ENCODE data around the gene PLEKHH3. TPM values are rescaled to one million over a fixed set of nuclear protein-coding genes. Genes with fewer than 3 reads are reported as not detected.

PLEKHH3 gene
- total and polyA plus RNA-seq, 10 of the 15 experiments (the other 5 are each of a cell fraction or from before 2014, with no cell fraction given), result 0.31 to 38.0 (median 11.0) TPM

- RAD21 ChIA-PET (ENCODE audit: unreplicated experiment), result interaction anchor here (0.7 to 6.2 kb wide), 22 partner anchors 9 to 206 kb away, joined by 3 to 55 read pairs (median 6); partner anchors contain the start of genes BECN1, PLEKHH3, PSMC3IP and RAMP2
- in situ Hi-C loops (cut with MboI) (loop anchor here (25.0 kb wide), 1 partner anchor 594 kb away; the partner anchor contains the start of gene TMEM106A), intact Hi-C loops (cut with micrococcal nuclease; ENCODE audit: unreplicated experiment) (loop anchor here (1.0 to 2.0 kb wide), 3 partner anchors 38 to 60 kb away; no protein-coding TSS in a partner anchor)
- H2AFZ ChIP-seq (ENCODE audit: control insufficient read depth, low read depth, low read length), result peak overlapping the region; percentile 5
- SMC1A ChIA-PET (ENCODE audit: uncharacterized antibody, unreplicated experiment), result interaction anchor here (0.7 to 7.7 kb wide), 19 partner anchors 9 to 190 kb away, joined by 3 to 96 read pairs (median 5); partner anchors contain the start of genes CCR10, PLEKHH3, PSMC3IP and RETREG3
- H3K9ac ChIP-seq (ENCODE audit: control insufficient read depth, insufficient read depth, low read length), result peak overlapping the region; percentile 65
- FAIRE-seq (peak; percentile 95), DNase-seq (ENCODE audit: low read depth, low spot score) (peak; percentile 93), ATAC-seq (peak; percentile 86)
- POLR2A ChIA-PET, result interaction anchor here (0.6 to 4.9 kb wide), 18 partner anchors 10 to 140 kb away, joined by 3 to 93 read pairs (median 8); partner anchors contain the start of genes CCR10, PLEKHH3, PSMC3IP and RETREG3
- no TSS peak for BruUV-seq (replicated peaks)
- no peaks in the 10 kb centered on the region for H3K9me3 ChIP-seq (replicated peaks; ENCODE audit: control insufficient read depth, insufficient read depth, low read length)
- peaks cover 33% of the 10 kb centered on the region for H3K4me1 ChIP-seq (ENCODE audit: control insufficient read depth, insufficient read depth, low read length)
- no peaks in the 10 kb centered on the region for H4K20me1 ChIP-seq (ENCODE audit: control insufficient read depth, insufficient read depth)
- peak overlapping the region; percentile 96 for H3K4me2 ChIP-seq (ENCODE audit: control insufficient read depth, insufficient read depth)
- H3K27me3 ChIP-seq (replicated peaks in 1 of 2; ENCODE audit: control insufficient read depth in 2 of 2, insufficient read depth in 2 of 2, low read length in 1 of 2), result no peaks in the 10 kb centered on the region
- H3K36me3 ChIP-seq (ENCODE audit: control insufficient read depth in 2 of 2, insufficient read depth in 2 of 2, low read length in 1 of 2), result peaks cover 7 to 9% of the 10 kb centered on the region in 2 experiments
- H3K27ac ChIP-seq (ENCODE audit: control insufficient read depth, insufficient read depth), result peak overlapping the region; percentile 91
- CTCF ChIA-PET, result interaction anchor here (0.6 to 8.5 kb wide), 16 partner anchors 10 to 206 kb away, joined by 3 to 134 read pairs (median 5); partner anchors contain the start of genes BECN1, CCR10, PLEKHH3 and PSMC3IP
- 1% methylated on average over 9 of the region's 9 CpGs for WGBS (ENCODE audit: insufficient coverage, insufficient replicate concordance, low lambda C conversion rate, missing lambda C conversion rate)
- H3K79me2 ChIP-seq (ENCODE audit: control insufficient read depth, insufficient read depth, low read length), result no peaks in the 10 kb centered on the region; the same call in 1 of the 2 replicates
- peak overlapping the region; percentile 58 for H3K4me3 ChIP-seq
- TF ChIP-seq BCL11A (IDR thresholded peaks at IDR 0.05; ENCODE audit: low read depth, low read length), result peak; percentile 61
- TF ChIP-seq RB1 (IDR thresholded peaks at IDR 0.05; ENCODE audit: borderline replicate concordance), result no peak
- peak; percentile 94 for TF ChIP-seq NR2F1 (conservative IDR thresholded peaks at IDR 0.05)
- TF ChIP-seq STAT3 (IDR thresholded peaks at IDR 0.05; ENCODE audit: low read depth, low read length), result peak; percentile 91; the same call in 1 of the 2 replicates
- TF ChIP-seq NFIC (IDR thresholded peaks at IDR 0.05; ENCODE audit: low read depth, low read length), result peak; percentile 96
- no peak for TF ChIP-seq SMAD1 (IDR thresholded peaks at IDR 0.05; ENCODE audit: low read depth, partially characterized antibody)
- no peak for TF ChIP-seq SREBF2 (IDR thresholded peaks at IDR 0.05; ENCODE audit: low read length)
- no peak for TF ChIP-seq NFYA (IDR thresholded peaks at IDR 0.05; ENCODE audit: borderline replicate concordance, low read depth, low read length)
- TF ChIP-seq, protein P1, sequence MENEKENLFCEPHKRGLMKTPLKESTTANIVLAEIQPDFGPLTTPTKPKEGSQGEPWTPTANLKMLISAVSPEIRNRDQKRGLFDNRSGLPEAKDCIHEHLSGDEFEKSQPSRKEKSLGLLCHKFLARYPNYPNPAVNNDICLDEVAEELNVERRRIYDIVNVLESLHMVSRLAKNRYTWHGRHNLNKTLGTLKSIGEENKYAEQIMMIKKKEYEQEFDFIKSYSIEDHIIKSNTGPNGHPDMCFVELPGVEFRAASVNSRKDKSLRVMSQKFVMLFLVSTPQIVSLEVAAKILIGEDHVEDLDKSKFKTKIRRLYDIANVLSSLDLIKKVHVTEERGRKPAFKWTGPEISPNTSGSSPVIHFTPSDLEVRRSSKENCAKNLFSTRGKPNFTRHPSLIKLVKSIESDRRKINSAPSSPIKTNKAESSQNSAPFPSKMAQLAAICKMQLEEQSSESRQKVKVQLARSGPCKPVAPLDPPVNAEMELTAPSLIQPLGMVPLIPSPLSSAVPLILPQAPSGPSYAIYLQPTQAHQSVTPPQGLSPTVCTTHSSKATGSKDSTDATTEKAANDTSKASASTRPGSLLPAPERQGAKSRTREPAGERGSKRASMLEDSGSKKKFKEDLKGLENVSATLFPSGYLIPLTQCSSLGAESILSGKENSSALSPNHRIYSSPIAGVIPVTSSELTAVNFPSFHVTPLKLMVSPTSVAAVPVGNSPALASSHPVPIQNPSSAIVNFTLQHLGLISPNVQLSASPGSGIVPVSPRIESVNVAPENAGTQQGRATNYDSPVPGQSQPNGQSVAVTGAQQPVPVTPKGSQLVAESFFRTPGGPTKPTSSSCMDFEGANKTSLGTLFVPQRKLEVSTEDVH (IDR thresholded peaks at IDR 0.05; ENCODE audit: low read depth, partially characterized antibody), result no peak
- no peak for TF ChIP-seq ZNF592 (IDR thresholded peaks at IDR 0.05)
- TF ChIP-seq SIN3A (IDR thresholded peaks at IDR 0.05; ENCODE audit: low read depth, low read length), result 0 out of 2 replicates have a peak, but pooled peaks have one; percentile 73
- TF ChIP-seq SUZ12 (IDR thresholded peaks at IDR 0.05; ENCODE audit: unreplicated experiment), result no peak
- TF ChIP-seq RAD21 (IDR thresholded peaks at IDR 0.05; ENCODE audit: insufficient read depth, low read depth, low read length), result peak; percentile 64
Observed at GRCh38 chr17:42618442-42619150, 58.2 kb downstream of the PLEKHH3 start.
